Measurements from ENCODE around the gene OAF. TPM values are rescaled to one million over a fixed set of nuclear protein-coding genes. Genes with fewer than 3 reads are reported as not detected.

The OAF gene
- total and polyA plus RNA-seq, 9 of the 15 experiments (the other 6 are each of a cell fraction or from before 2014, with no cell fraction given) = 1.1 to 21.6 (median 7.5) TPM

DNA sequence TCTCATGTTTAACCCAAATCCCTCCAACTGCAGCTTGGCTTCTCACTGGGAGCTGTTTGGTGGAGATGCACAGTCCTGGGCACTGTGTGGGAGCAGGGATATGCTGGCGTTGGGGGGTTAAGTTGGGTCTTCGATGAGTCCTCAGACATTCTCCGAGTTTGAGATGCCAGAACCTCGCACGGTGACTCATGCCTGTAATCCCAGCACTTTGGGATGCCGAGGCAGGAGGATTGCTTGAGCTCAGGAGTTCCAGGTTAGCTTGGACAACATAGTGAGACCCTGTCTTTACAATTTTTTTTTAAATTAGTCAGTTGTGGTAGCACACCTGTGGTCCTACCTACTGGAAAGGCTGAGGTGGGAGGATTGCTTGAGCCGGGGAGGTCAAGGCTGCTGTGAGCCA is 49.8 kb downstream of the OAF start:
- Histone ChIP-seq H3K79me2 (ENCODE audit: control insufficient read depth, insufficient read depth, low read length) (no peaks in the 10 kb centered on the region), H3K4me3 (no peak overlapping the region), H3K36me3 (ENCODE audit: control insufficient read depth, insufficient read depth, low read length) (no peaks in the 10 kb centered on the region), H3K9ac (ENCODE audit: insufficient read depth in 1 of 2, low read depth in 2 of 2, low read length in 2 of 2) (no peak overlapping the region), H2AFZ (ENCODE audit: low read depth, low read length) (no peak overlapping the region), H4K20me1 (replicated peaks; ENCODE audit: control insufficient read depth, insufficient read depth, low read length) (no peaks in the 10 kb centered on the region; the same call in 1 of the 2 replicates), H3K4me1 (replicated peaks in 1 of 2; ENCODE audit: control insufficient read depth in 2 of 2, insufficient read depth in 2 of 2, low read length in 2 of 2) (no peaks in the 10 kb centered on the region), H3K4me2 (ENCODE audit: insufficient read depth, low read length) (no peak overlapping the region), H3K27me3 (ENCODE audit: control insufficient read depth in 2 of 2, insufficient read depth in 2 of 2, low read length in 2 of 2) (peaks cover 44 to 74% of the 10 kb centered on the region in 2 experiments), H3K9me3 (replicated peaks; ENCODE audit: control insufficient read depth, insufficient read depth, low read depth, low read length) (no peaks in the 10 kb centered on the region), H3K27ac (ENCODE audit: extremely low read depth, low read depth, low read length) (no peak overlapping the region), H3K9me1 (ENCODE audit: control insufficient read depth, insufficient read depth, low read length) (no peaks in the 10 kb centered on the region)
- FAIRE-seq (no peak), ATAC-seq (no peak), DNase-seq (ENCODE audit: extremely low read depth in 1 of 4, low spot score in 3 of 4) (no peak)
- intact Hi-C loops (cut with micrococcal nuclease) = no loop called here
- in situ Hi-C loops (cut with MboI) = no loop called here
- BruUV-seq (replicated peaks) = no TSS peak
- 0% methylated on average over 7 of the region's 7 CpGs for WGBS (ENCODE audit: insufficient coverage, low coverage, missing lambda C conversion rate)
- CTCF ChIA-PET (ENCODE audit: low intra/inter-chr PET ratio) = no interaction called here
- POLR2A ChIA-PET = interaction anchor here (0.5 to 1.0 kb wide), 3 partner anchors 21 to 288 kb away, joined by 3 read pairs; no protein-coding TSS in a partner anchor
- TF ChIP-seq PTBP1 (IDR thresholded peaks at IDR 0.05; ENCODE audit: low read depth, low read length) = no peak
- no peak for TF ChIP-seq ZNF551 (CRISPR knock-in tag; IDR thresholded peaks at IDR 0.05)
- no peak for TF ChIP-seq FIP1L1 (IDR thresholded peaks at IDR 0.05; ENCODE audit: low read depth, low read length, poor library complexity, severe bottlenecking)
- TF ChIP-seq, protein P1, sequence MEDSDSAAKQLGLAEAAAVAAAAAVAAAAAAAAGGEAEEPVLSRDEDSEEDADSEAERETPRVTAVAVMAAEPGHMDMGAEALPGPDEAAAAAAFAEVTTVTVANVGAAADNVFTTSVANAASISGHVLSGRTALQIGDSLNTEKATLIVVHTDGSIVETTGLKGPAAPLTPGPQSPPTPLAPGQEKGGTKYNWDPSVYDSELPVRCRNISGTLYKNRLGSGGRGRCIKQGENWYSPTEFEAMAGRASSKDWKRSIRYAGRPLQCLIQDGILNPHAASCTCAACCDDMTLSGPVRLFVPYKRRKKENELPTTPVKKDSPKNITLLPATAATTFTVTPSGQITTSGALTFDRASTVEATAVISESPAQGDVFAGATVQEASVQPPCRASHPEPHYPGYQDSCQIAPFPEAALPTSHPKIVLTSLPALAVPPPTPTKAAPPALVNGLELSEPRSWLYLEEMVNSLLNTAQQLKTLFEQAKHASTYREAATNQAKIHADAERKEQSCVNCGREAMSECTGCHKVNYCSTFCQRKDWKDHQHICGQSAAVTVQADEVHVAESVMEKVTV (CRISPR knock-in tag; IDR thresholded peaks at IDR 0.05) = no peak
- no peak for TF ChIP-seq SREBF2 (CRISPR knock-in tag; IDR thresholded peaks at IDR 0.05)
- TF ChIP-seq, protein P2, sequence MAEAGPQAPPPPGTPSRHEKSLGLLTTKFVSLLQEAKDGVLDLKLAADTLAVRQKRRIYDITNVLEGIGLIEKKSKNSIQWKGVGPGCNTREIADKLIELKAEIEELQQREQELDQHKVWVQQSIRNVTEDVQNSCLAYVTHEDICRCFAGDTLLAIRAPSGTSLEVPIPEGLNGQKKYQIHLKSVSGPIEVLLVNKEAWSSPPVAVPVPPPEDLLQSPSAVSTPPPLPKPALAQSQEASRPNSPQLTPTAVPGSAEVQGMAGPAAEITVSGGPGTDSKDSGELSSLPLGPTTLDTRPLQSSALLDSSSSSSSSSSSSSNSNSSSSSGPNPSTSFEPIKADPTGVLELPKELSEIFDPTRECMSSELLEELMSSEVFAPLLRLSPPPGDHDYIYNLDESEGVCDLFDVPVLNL (CRISPR knock-in tag; IDR thresholded peaks at IDR 0.05; ENCODE audit: low read depth) = no peak
- no peak for TF ChIP-seq ZZZ3 (IDR thresholded peaks at IDR 0.05)
- TF ChIP-seq RUNX1 (IDR thresholded peaks at IDR 0.05; ENCODE audit: low read depth) = no peak
- no peak for TF ChIP-seq FOXK2 (conservative IDR thresholded peaks at IDR 0.05 in 1 of 2, IDR thresholded peaks at IDR 0.05 in 1 of 2; ENCODE audit: low read depth in 2 of 2)
- no peak for TF ChIP-seq ZNF23 (CRISPR knock-in tag; IDR thresholded peaks at IDR 0.05)
- no peak for TF ChIP-seq DMBX1 (CRISPR knock-in tag; IDR thresholded peaks at IDR 0.05; ENCODE audit: borderline replicate concordance)

Data from K562 (cell line).